ENCODE data around the gene ZBTB22.

DNA sequence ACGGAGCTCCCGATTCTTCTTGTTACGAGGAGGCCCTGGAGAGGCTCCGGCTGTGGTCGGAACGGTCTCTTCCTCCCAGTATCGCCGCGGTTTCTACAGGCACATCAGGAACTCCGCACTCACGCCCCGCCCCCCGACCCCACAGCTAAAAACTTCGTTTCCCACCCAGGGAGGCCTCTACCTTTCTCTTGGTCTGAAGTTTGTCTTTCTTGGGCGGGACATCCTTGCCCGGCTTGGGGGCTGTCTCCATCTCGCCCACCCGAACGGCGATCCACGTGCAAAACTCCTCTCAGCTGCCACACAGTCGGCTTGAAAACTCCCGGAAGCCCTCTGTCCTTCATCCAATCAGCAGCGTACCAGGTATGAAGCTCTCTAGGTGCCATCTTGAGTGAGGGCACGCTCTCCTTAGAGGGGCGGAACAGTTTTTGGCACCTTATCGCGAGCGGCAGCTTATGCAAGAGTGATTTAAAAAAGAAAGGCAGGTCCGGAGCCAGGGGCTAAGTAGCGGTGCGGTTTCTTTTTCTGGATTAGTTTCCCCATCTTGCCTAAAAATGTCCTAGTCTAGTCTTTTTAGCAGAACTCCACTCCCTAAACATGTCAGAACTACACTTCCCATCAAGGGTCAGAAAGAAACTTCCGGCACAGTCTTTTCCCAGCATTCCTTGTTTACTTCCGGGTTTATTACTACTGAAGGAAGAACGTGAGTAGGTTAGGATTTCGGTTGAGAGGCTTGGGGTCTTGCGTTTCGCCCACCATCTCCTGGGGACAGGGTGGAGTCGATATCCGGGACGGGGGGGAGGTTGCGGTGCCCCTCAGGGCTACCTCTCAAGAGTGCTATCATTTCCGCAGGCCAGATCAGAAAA is 28.4 kb downstream of the ZBTB22 start, which contains the start of the genes PFDN6 and WDR46:
- TF ChIP-seq EZH2 (IDR thresholded peaks at IDR 0.05; ENCODE audit: borderline replicate concordance, low read depth, low read length, severe bottlenecking): no peak
- TF ChIP-seq, protein P1, sequence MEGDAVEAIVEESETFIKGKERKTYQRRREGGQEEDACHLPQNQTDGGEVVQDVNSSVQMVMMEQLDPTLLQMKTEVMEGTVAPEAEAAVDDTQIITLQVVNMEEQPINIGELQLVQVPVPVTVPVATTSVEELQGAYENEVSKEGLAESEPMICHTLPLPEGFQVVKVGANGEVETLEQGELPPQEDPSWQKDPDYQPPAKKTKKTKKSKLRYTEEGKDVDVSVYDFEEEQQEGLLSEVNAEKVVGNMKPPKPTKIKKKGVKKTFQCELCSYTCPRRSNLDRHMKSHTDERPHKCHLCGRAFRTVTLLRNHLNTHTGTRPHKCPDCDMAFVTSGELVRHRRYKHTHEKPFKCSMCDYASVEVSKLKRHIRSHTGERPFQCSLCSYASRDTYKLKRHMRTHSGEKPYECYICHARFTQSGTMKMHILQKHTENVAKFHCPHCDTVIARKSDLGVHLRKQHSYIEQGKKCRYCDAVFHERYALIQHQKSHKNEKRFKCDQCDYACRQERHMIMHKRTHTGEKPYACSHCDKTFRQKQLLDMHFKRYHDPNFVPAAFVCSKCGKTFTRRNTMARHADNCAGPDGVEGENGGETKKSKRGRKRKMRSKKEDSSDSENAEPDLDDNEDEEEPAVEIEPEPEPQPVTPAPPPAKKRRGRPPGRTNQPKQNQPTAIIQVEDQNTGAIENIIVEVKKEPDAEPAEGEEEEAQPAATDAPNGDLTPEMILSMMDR (IDR thresholded peaks at IDR 0.05; ENCODE audit: borderline replicate concordance, extremely low read depth, low read length, poor library complexity, severe bottlenecking): no peak
